ENCODE data around the gene SOHLH1. TPM values are rescaled to one million over a fixed set of nuclear protein-coding genes. Genes with fewer than 3 reads are reported as not detected.

Gene SOHLH1
- total and polyA plus RNA-seq, 2 of the 13 experiments (the other 11 are each of a cell fraction or from before 2014, with no cell fraction given): 0.15 TPM

DNA sequence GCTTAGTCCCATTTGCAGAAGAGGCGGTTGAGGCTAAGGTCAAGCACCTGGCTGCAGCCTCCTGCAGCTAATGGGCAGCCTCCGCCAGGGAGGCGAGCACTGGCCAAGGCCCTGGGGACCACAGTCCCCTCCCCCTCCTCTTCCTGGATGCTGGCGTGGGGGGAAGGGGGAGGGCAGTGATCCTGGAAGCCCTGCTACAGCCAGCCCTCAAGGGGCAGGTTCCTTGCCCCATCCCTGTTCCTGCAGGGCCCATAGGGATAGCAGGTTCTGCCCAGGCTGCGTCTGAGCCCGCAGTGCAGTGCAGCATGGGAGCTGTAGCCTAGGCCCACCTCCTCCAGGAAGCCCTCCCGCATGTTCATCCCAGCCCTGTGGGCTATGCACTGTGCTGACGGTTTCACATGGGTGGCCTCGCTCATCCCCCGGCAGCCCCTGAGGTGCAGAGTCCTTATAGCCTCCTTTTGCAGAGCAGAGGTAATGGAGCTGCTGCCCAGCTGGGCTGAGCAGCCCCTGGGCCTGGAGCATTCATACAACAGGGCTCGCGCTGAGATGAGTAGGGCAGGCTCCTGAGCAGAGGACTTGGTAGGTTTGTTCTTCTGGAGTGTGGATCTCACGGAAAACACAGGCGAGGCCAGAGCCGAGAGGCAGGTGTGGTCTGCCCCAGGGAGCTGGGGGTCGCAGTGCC lies 38.7 kb upstream of the SOHLH1 start (continued):
- no peak for TF ChIP-seq ZNF280D (CRISPR knock-in tag; IDR thresholded peaks at IDR 0.05)
- TF ChIP-seq GLMP (CRISPR knock-in tag; IDR thresholded peaks at IDR 0.05; ENCODE audit: borderline replicate concordance): no peak
- TF ChIP-seq ZNF160 (CRISPR knock-in tag; IDR thresholded peaks at IDR 0.05): no peak
- TF ChIP-seq CHD4 (IDR thresholded peaks at IDR 0.05; ENCODE audit: borderline replicate concordance, low read length): no peak
- TF ChIP-seq MTA3 (CRISPR knock-in tag; IDR thresholded peaks at IDR 0.05): no peak
- no peak for TF ChIP-seq CBFB (CRISPR knock-in tag; IDR thresholded peaks at IDR 0.05)
- TF ChIP-seq ZNF430 (CRISPR knock-in tag; IDR thresholded peaks at IDR 0.05): no peak
- TF ChIP-seq SAFB2 (CRISPR knock-in tag; IDR thresholded peaks at IDR 0.05; ENCODE audit: borderline replicate concordance, low read depth): no peak
- no peak for TF ChIP-seq RFX3 (CRISPR knock-in tag; IDR thresholded peaks at IDR 0.05)
- no peak for TF ChIP-seq ZSCAN30 (CRISPR knock-in tag; IDR thresholded peaks at IDR 0.05)
- TF ChIP-seq, protein P1, sequence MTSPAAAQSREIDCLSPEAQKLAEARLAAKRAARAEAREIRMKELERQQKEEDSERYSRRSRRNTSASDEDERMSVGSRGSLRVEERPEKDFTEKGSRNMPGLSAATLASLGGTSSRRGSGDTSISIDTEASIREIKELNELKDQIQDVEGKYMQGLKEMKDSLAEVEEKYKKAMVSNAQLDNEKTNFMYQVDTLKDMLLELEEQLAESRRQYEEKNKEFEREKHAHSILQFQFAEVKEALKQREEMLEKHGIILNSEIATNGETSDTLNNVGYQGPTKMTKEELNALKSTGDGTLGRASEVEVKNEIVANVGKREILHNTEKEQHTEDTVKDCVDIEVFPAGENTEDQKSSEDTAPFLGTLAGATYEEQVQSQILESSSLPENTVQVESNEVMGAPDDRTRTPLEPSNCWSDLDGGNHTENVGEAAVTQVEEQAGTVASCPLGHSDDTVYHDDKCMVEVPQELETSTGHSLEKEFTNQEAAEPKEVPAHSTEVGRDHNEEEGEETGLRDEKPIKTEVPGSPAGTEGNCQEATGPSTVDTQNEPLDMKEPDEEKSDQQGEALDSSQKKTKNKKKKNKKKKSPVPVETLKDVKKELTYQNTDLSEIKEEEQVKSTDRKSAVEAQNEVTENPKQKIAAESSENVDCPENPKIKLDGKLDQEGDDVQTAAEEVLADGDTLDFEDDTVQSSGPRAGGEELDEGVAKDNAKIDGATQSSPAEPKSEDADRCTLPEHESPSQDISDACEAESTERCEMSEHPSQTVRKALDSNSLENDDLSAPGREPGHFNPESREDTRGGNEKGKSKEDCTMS (CRISPR knock-in tag; conservative IDR thresholded peaks at IDR 0.05): no peak
- no peak for TF ChIP-seq NFKB2 (CRISPR knock-in tag; IDR thresholded peaks at IDR 0.05; ENCODE audit: borderline replicate concordance)
- TF ChIP-seq TRIM24 (CRISPR knock-in tag; IDR thresholded peaks at IDR 0.05): no peak
- no peak for TF ChIP-seq ZNF768 (CRISPR knock-in tag; IDR thresholded peaks at IDR 0.05)
- TF ChIP-seq TP53 (CRISPR knock-in tag; conservative IDR thresholded peaks at IDR 0.05): no peak
- TF ChIP-seq SMC3 (IDR thresholded peaks at IDR 0.05; ENCODE audit: low read length): no peak
- no peak for TF ChIP-seq ZNF205 (CRISPR knock-in tag; IDR thresholded peaks at IDR 0.05)

Measured in HepG2 (cell line).